Thyroid gland (tissue), 4 donors: ENCODE results near the gene SEC14L5.

ENCODE experiments used
- CTCF ChIP-seq, 6 experiments: fragments of 200-600 bp in 3 of 6; fragments of 450-650 bp in 3 of 6; sonication (generic) in 3 of 6; IDR thresholded peaks; one replicate each; pipeline ENCODE4 v1.5.1; 2016 to 2019; ENCODE audit warnings: antibody characterized with exemption in 6 of 6, mild to moderate bottlenecking in 2 of 6, inconsistent platforms in 1 of 6, moderate library complexity in 1 of 6
- POLR2A ChIP-seq, 2 donors: fragments of 450-650 bp; IDR thresholded peaks; one replicate each; pipeline ENCODE4 v1.6.1; 2017; ENCODE audit warnings: antibody characterized with exemption in 2 of 2, mild to moderate bottlenecking in 2 of 2, moderate library complexity in 1 of 2

GRCh38 chr16:4954714-4955113 lies 3.4 kb upstream of the SEC14L5 start:
- TF ChIP-seq CTCF (IDR thresholded peaks at IDR 0.05) (no peak), POLR2A (IDR thresholded peaks at IDR 0.05) (no peak)
